ENCODE data around the gene GPR87.

DNA sequence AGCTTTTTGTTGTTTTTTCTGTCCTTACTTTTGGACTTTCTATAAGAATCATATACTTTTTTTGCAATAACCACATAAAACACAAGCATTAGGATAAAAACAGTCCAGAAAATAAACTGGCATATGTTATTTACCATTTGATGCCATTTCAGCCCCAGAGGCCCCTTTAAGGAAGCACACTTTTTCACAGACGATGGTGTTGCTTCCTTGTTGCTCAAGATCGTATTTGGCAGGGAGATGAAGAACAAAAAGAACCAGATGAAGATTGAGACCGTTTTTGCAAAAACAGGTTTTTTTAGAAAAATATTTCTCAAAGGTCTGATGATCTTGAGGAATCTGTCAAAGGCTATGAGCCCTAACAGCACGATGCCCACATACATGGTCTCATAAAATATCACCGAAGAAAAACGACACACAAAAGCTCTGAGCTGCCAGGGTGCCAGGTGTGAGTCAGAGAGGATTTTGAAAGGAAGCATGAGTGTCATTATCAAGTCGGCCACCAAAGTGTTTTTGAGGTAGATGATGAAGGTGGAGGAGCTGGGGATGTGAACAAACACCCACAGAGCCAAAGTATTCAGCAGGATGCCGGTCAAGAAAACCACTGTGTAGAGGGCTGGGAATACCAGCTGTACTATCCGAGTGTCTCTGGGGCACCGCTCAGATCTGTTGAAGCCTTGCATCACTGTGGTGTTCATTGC lies 11.8 kb upstream of the GPR87 start:
- TF ChIP-seq, protein P1, sequence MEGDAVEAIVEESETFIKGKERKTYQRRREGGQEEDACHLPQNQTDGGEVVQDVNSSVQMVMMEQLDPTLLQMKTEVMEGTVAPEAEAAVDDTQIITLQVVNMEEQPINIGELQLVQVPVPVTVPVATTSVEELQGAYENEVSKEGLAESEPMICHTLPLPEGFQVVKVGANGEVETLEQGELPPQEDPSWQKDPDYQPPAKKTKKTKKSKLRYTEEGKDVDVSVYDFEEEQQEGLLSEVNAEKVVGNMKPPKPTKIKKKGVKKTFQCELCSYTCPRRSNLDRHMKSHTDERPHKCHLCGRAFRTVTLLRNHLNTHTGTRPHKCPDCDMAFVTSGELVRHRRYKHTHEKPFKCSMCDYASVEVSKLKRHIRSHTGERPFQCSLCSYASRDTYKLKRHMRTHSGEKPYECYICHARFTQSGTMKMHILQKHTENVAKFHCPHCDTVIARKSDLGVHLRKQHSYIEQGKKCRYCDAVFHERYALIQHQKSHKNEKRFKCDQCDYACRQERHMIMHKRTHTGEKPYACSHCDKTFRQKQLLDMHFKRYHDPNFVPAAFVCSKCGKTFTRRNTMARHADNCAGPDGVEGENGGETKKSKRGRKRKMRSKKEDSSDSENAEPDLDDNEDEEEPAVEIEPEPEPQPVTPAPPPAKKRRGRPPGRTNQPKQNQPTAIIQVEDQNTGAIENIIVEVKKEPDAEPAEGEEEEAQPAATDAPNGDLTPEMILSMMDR (IDR thresholded peaks at IDR 0.05; ENCODE audit: poor library complexity) = no peak
- TF ChIP-seq EZH2phosphoT487 (IDR thresholded peaks at IDR 0.05; ENCODE audit: low read depth, severe bottlenecking, unreplicated experiment) (no peak), EZH2 (IDR thresholded peaks at IDR 0.05; ENCODE audit: borderline replicate concordance) (no peak)
